Stimulated activated CD4-positive, alpha-beta T cell treated with anti-CD3 and anti-CD28 coated beads, Interleukin-15, amount 100 ng/mL, for 48 hours (primary cell): Measurements from ENCODE around the gene VPS52.

Source experiments
- DNase-seq, 2 donors: peaks; one replicate each; pipeline ENCODE4 v3.0.0-alpha.2; 2020; ENCODE audit warnings: low read depth in 2 of 2

The VPS52 gene

GRCh38 chr6:33211136-33211535, 60.5 kb downstream of the VPS52 start:
- no peak for DNase-seq

GRCh38 chr6:33209856-33210255, 61.8 kb downstream of the VPS52 start:
- DNase-seq: no peak

- peak; percentile 70 to 81 for DNase-seq
Observed at GRCh38 chr6:33208091-33208967, 63.3 kb downstream of the VPS52 start, which contains the start of gene RING1. Gene RING1 (plus strand): TSS chr6:33208500. CDS start chr6:33208823, 323 bp downstream.

GRCh38 chr6:33207552-33208090, 64.1 kb downstream of the VPS52 start:
- no peak for DNase-seq

- no peak for DNase-seq
Observed at GRCh38 chr6:33206864-33207551, 64.7 kb downstream of the VPS52 start.

- DNase-seq: no peak
Observed at GRCh38 chr6:33206027-33206863, 65.4 kb downstream of the VPS52 start.

GRCh38 chr6:33205191-33206026, 66.3 kb downstream of the VPS52 start:
- peak; percentile 50 to 52 for DNase-seq

GRCh38 chr6:33204415-33205190, 67.1 kb downstream of the VPS52 start, which contains the start of gene HSD17B8:
Gene HSD17B8 (plus strand): TSS chr6:33204655. CDS start chr6:33204669, 14 bp downstream.
- DNase-seq: peak; percentile 88 to 93

- DNase-seq: no peak
Observed at GRCh38 chr6:33204165-33204414, 67.6 kb downstream of the VPS52 start.

- no peak for DNase-seq
Observed at GRCh38 chr6:33203443-33204164, 68.1 kb downstream of the VPS52 start.

- DNase-seq: no peak
Observed at GRCh38 chr6:33202799-33203198, 68.9 kb downstream of the VPS52 start.

- DNase-seq: no peak
Observed at GRCh38 chr6:33201935-33202334, 69.7 kb downstream of the VPS52 start.

- DNase-seq: no peak
Observed at GRCh38 chr6:33201147-33201545, 70.5 kb downstream of the VPS52 start.
